ENCODE data around the gene GTSF1L.

The GTSF1L gene

DNA sequence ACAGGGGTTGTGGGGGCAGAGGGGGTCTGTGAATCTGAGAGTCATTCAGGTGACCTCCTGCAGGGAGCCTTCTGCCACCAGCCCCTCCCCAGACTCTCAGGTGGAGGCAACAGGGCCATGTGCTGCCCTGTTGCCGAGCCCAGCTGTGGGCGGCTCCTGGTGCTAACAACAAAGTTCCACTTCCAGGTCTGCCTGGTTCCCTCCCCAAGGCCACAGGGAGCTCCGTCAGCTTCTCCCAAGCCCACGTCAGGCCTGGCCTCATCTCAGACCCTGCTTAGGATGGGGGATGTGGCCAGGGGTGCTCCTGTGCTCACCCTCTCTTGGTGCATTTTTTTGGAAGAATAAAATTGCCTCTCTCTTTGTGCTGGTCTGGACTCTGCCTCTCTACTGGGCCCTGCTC is 10.7 kb downstream of the GTSF1L start:
- Histone ChIP-seq H2AFZ (ENCODE audit: low read length, unreplicated experiment) (no peak overlapping the region), H3K4me1 (ENCODE audit: control insufficient read depth, insufficient read depth, low read length, unreplicated experiment) (no peaks in the 10 kb centered on the region), H3K27me3 (ENCODE audit: insufficient read depth, low read length) (no peaks in the 10 kb centered on the region), H3K79me2 (ENCODE audit: control insufficient read depth, insufficient read depth, low read length, unreplicated experiment) (no peaks in the 10 kb centered on the region), H3K27ac (ENCODE audit: low read depth, low read length) (no peak overlapping the region), H3K4me3 (ENCODE audit: low read depth, low read length) (no peak overlapping the region), H3K36me3 (ENCODE audit: insufficient read depth, low read length) (no peaks in the 10 kb centered on the region)

DNA sequence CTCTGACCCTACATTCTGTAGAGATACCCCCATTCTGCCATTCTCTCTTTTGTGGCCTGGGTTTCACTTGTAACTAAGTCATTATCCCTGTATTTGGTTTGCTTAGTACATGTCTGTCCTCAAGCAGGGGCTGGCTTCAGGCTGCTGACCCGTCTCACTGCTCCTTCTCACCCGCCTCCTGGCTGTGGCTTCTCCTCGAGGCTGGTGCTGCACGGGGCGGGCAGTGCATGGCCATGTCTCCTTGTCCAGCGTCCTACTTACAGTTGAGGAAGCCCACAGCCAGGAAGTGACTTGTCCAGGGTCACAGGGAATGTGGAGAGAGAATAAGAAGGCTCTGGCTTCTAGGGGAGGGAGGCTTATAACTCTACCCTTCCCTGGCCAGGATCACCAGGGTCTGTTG is 11.3 kb downstream of the GTSF1L start:
- no peaks in the 10 kb centered on the region for H3K36me3 ChIP-seq (ENCODE audit: insufficient read depth, low read length)

DNA sequence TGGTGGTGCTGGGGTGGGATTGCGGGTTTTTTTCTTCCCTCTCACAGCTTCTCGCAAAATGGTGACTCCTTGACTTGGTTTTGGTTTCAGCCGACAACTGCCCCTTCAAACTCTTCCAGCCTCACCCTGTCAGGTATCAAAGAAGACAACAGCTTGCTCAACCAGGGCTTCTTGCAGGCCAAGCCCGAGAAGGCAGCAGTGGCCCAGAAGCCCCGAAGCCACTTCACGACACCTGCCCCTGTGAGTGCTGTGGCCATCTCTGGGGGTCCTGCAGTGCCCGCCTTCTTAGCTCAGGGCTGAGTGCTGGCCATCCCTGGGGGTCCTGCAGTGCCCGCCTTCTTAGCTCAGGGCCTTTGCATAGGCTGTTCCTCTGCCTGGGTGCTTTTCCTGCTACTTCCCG is 11.8 kb downstream of the GTSF1L start:
- H3K4me3 ChIP-seq (ENCODE audit: low read depth, low read length), result no peak overlapping the region
- no peaks in the 10 kb centered on the region for H3K79me2 ChIP-seq (ENCODE audit: control insufficient read depth, insufficient read depth, low read length, unreplicated experiment)
- H3K36me3 ChIP-seq (ENCODE audit: insufficient read depth, low read length), result no peaks in the 10 kb centered on the region
- no peaks in the 10 kb centered on the region for H3K4me1 ChIP-seq (ENCODE audit: control insufficient read depth, insufficient read depth, low read length, unreplicated experiment)
- no peaks in the 10 kb centered on the region for H3K27me3 ChIP-seq (ENCODE audit: insufficient read depth, low read length)
- H3K27ac ChIP-seq (ENCODE audit: low read depth, low read length), result no peak overlapping the region
- no peak overlapping the region for H2AFZ ChIP-seq (ENCODE audit: low read length, unreplicated experiment)

More for the DNA sequence above, 11.3 kb downstream of the GTSF1L start:
- Histone ChIP-seq H3K4me1 (ENCODE audit: control insufficient read depth, insufficient read depth, low read length, unreplicated experiment) (no peaks in the 10 kb centered on the region), H3K27ac (ENCODE audit: low read depth, low read length) (no peak overlapping the region), H2AFZ (ENCODE audit: low read length, unreplicated experiment) (no peak overlapping the region), H3K27me3 (ENCODE audit: insufficient read depth, low read length) (no peaks in the 10 kb centered on the region), H3K79me2 (ENCODE audit: control insufficient read depth, insufficient read depth, low read length, unreplicated experiment) (no peaks in the 10 kb centered on the region), H3K4me3 (ENCODE audit: low read depth, low read length) (no peak overlapping the region)

DNA sequence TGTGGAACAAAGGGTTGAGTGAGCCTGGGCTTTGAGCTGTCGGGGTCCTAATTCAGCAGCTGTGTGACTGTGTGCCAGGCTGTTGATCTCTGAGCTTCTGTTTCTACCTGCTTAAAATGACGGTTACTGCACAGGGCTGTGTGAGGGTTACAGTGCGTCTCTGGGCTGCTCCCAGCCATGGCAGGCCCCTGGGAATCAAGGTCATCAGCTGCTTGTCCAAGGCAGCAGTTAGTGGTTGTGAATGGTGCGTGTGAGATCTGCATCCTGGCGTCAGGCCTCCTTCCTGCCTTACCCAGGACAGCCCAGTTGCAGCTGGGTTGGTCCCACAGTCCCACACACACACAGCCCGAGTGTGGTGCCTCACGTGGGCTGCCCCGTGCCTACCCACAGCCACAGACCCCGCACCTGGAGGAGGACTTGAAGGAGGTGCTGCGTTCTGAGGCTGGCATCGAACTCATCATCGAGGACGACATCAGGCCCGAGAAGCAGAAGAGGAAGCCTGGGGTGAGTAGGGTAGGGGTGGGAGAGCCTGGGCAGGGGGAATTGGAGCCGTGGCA is 15.6 kb downstream of the GTSF1L start:
- no peaks in the 10 kb centered on the region for H3K79me2 ChIP-seq (ENCODE audit: control insufficient read depth, insufficient read depth, low read length, unreplicated experiment)
- no peak overlapping the region for H2AFZ ChIP-seq (ENCODE audit: low read length, unreplicated experiment)
- 0 out of 2 replicates have a peak, but pooled peaks cover 1% of the 10 kb centered on the region for H3K36me3 ChIP-seq (ENCODE audit: insufficient read depth, low read length)
- H3K4me1 ChIP-seq (ENCODE audit: control insufficient read depth, insufficient read depth, low read length, unreplicated experiment), result no peaks in the 10 kb centered on the region
- H3K27me3 ChIP-seq (ENCODE audit: insufficient read depth, low read length), result no peaks in the 10 kb centered on the region
- H3K27ac ChIP-seq (ENCODE audit: low read depth, low read length), result no peak overlapping the region
- no peak overlapping the region for H3K4me3 ChIP-seq (ENCODE audit: low read depth, low read length)

DNA sequence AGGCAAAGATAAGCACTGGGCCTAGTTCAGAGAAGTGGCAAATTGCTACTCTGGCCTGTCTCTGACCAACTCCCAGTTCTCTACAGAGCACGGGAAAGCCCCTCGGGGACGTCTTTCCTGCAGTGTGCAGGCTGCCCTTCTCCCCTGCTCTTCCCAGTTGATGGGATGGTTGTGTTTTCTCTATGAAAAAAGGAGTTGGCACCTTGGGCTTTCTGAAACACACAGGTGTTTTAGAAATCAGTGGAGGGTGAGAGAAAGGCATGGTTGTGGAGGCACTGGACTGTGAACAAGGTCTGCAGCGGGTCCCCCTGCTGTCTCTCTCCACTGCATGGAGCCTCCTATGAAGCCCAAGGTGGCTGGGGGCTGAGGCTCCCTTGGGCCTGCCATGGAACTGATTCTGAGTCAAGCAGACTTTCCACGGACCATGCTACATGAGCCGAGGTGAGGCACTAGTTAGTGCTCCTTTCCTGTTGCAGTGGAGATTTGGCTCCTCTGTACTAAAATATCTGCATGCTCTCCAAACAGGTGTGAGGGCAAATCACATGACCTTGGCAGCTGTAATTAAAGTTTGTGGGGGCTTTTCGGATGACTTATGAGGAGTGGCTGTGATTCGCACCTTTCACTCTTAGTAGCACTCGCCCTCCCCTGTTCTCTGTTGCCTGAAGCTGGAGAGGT is 16.3 kb downstream of the GTSF1L start:
- Histone ChIP-seq H3K27ac (ENCODE audit: low read depth, low read length) (no peak overlapping the region), H3K79me2 (ENCODE audit: control insufficient read depth, insufficient read depth, low read length, unreplicated experiment) (no peaks in the 10 kb centered on the region), H3K36me3 (ENCODE audit: insufficient read depth, low read length) (0 out of 2 replicates have a peak, but pooled peaks cover 5% of the 10 kb centered on the region), H3K4me3 (ENCODE audit: low read depth, low read length) (no peak overlapping the region), H3K27me3 (ENCODE audit: insufficient read depth, low read length) (no peaks in the 10 kb centered on the region), H3K4me1 (ENCODE audit: control insufficient read depth, insufficient read depth, low read length, unreplicated experiment) (no peaks in the 10 kb centered on the region), H2AFZ (ENCODE audit: low read length, unreplicated experiment) (no peak overlapping the region)

DNA sequence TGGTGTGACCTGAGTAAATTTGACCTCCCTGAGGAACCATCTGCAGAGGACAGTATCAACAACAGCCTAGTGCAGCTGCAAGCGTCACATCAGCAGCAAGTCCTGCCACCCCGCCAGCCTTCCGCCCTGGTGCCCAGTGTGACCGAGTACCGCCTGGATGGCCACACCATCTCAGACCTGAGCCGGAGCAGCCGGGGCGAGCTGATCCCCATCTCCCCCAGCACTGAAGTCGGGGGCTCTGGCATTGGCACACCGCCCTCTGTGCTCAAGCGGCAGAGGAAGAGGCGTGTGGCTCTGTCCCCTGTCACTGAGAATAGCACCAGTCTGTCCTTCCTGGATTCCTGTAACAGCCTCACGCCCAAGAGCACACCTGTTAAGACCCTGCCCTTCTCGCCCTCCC is 24.3 kb downstream of the GTSF1L start:
- H3K4me1 ChIP-seq (ENCODE audit: control insufficient read depth, insufficient read depth, low read length, unreplicated experiment), result no peaks in the 10 kb centered on the region
- H2AFZ ChIP-seq (ENCODE audit: low read length, unreplicated experiment), result no peak overlapping the region
- no peaks in the 10 kb centered on the region for H3K27me3 ChIP-seq (ENCODE audit: insufficient read depth, low read length)
- H3K27ac ChIP-seq (ENCODE audit: low read depth, low read length), result no peak overlapping the region
- no peak overlapping the region for H3K4me3 ChIP-seq (ENCODE audit: low read depth, low read length)
- peaks cover 14% of the 10 kb centered on the region; the same call in 1 of the 2 replicates for H3K36me3 ChIP-seq (ENCODE audit: insufficient read depth, low read length)
- no peaks in the 10 kb centered on the region for H3K79me2 ChIP-seq (ENCODE audit: control insufficient read depth, insufficient read depth, low read length, unreplicated experiment)

DNA sequence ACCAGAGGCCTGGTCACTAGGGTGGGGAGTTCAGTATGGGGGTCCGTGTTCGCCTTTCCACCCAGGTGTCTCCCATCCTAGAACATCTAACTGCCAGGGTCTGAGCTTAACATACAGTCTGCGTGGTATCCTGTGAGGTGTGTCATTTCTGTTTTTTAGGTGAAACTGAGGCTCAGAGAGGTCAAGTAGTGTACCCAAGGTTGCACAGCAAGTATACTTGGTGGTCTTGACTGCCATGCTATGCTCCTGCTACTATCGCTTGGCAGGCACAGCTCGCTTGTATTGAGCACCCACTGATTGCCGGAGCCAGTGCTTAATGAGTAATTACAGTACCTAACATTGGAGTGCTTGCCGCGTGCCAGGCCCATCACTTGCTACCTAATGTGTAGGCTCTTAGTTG is 26.2 kb downstream of the GTSF1L start:
- no peaks in the 10 kb centered on the region for H3K4me1 ChIP-seq (ENCODE audit: control insufficient read depth, insufficient read depth, low read length, unreplicated experiment)
- no peak overlapping the region for H2AFZ ChIP-seq (ENCODE audit: low read length, unreplicated experiment)
- H3K36me3 ChIP-seq (ENCODE audit: insufficient read depth, low read length), result peaks cover 9% of the 10 kb centered on the region; the same call in 1 of the 2 replicates
- H3K4me3 ChIP-seq (ENCODE audit: low read depth, low read length), result no peak overlapping the region
- H3K27ac ChIP-seq (ENCODE audit: low read depth, low read length), result no peak overlapping the region
- no peaks in the 10 kb centered on the region for H3K27me3 ChIP-seq (ENCODE audit: insufficient read depth, low read length)
- no peaks in the 10 kb centered on the region for H3K79me2 ChIP-seq (ENCODE audit: control insufficient read depth, insufficient read depth, low read length, unreplicated experiment)

DNA sequence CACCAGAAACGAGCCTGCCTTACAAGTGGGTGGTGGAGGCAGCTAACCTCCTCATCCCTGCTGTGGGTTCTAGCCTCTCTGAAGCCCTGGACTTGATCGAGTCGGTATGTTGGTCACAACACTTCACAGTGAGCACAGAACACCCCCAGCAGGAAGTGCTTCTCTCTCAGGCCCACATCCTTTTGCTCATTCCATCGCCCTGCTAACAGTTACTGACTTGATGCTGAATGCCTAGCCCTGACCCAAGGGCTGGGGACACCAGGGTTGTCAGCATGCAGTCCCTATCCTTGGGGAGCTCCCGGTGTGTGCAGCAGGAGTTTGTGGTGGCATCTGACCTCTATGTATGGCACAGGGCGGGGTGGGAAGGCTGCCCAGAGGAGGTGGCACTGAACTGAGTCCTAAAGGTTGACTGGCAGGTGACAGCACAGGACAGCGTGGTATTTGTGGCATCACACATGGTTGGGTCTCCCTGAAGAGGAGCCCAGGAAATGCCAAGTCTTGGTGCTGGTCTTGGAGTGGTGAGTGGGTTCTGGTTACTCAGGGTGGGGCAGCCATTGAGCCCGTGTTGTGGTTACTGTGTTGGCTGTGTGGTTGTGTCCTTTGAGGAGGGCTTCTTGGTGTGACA is 26.7 kb downstream of the GTSF1L start:
- H3K4me3 ChIP-seq (ENCODE audit: low read depth, low read length), result no peak overlapping the region
- H3K36me3 ChIP-seq (ENCODE audit: insufficient read depth, low read length), result peaks cover 9% of the 10 kb centered on the region; the same call in 1 of the 2 replicates

DNA sequence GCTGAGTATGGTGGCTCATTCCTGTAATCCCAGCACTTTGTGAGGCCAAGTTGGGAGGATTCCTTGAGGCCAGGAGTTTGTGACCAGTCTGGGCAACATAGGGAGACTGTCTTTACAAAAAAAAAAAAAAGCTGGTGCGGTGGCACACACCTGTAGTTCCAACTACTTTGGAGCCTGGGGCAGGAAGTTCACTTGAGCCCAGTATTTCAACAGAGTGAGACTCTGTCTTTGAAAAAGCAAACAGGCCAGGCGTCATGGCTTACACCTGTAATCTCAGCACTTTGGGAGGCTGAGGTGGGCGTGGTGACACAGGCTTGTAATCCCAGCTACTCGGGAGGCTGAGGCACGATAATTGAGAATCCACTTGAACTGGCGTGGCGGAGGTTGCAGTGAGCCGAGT is 31.2 kb downstream of the GTSF1L start:
- Histone ChIP-seq H3K4me1 (ENCODE audit: control insufficient read depth, insufficient read depth, low read length, unreplicated experiment) (no peaks in the 10 kb centered on the region), H3K27me3 (ENCODE audit: insufficient read depth, low read length) (no peaks in the 10 kb centered on the region), H3K4me3 (ENCODE audit: low read depth, low read length) (no peak overlapping the region), H3K79me2 (ENCODE audit: control insufficient read depth, insufficient read depth, low read length, unreplicated experiment) (no peaks in the 10 kb centered on the region), H3K27ac (ENCODE audit: low read depth, low read length) (no peak overlapping the region), H3K36me3 (ENCODE audit: insufficient read depth, low read length) (peaks cover 4% of the 10 kb centered on the region; the same call in 1 of the 2 replicates), H2AFZ (ENCODE audit: low read length, unreplicated experiment) (no peak overlapping the region)

More for the DNA sequence above, 26.7 kb downstream of the GTSF1L start:
- H3K27ac ChIP-seq (ENCODE audit: low read depth, low read length), result no peak overlapping the region
- H2AFZ ChIP-seq (ENCODE audit: low read length, unreplicated experiment), result no peak overlapping the region
- no peaks in the 10 kb centered on the region for H3K79me2 ChIP-seq (ENCODE audit: control insufficient read depth, insufficient read depth, low read length, unreplicated experiment)
- no peaks in the 10 kb centered on the region for H3K4me1 ChIP-seq (ENCODE audit: control insufficient read depth, insufficient read depth, low read length, unreplicated experiment)
- no peaks in the 10 kb centered on the region for H3K27me3 ChIP-seq (ENCODE audit: insufficient read depth, low read length)

DNA sequence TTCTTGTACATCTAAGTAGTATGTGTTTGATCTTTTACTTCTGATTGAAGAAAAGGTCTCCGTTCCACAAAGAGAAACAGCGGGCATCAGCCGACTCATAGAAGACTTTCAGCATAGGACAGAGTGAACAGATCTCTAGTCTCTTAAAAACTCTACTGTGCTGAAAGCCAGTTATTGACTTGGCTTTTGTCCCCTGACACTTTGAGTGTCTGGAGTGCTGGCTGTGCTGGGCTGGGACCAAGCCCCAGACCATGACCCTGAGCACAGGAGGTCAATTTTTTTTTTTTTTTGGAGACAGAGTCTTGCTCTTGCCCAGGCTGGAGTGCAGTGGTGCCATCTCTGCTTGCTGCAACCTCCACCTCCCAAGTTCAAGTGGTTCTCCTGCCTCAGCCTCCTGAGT is 32.0 kb downstream of the GTSF1L start:
- H3K4me1 ChIP-seq (ENCODE audit: control insufficient read depth, insufficient read depth, low read length, unreplicated experiment), result no peaks in the 10 kb centered on the region
- H2AFZ ChIP-seq (ENCODE audit: low read length, unreplicated experiment), result no peak overlapping the region
- peaks cover 4% of the 10 kb centered on the region; the same call in 1 of the 2 replicates for H3K36me3 ChIP-seq (ENCODE audit: insufficient read depth, low read length)
- no peaks in the 10 kb centered on the region for H3K27me3 ChIP-seq (ENCODE audit: insufficient read depth, low read length)
- H3K27ac ChIP-seq (ENCODE audit: low read depth, low read length), result no peak overlapping the region
- H3K4me3 ChIP-seq (ENCODE audit: low read depth, low read length), result no peak overlapping the region
- H3K79me2 ChIP-seq (ENCODE audit: control insufficient read depth, insufficient read depth, low read length, unreplicated experiment), result no peaks in the 10 kb centered on the region

Measured in ACC112 (cell line).